Stimulated activated CD4-positive, alpha-beta T cell treated with anti-CD3 and anti-CD28 coated beads, Interleukin-1b, Interleukin-23, amount 100 ng/mL, for 4 hours (primary cell): ENCODE data around the gene BMP5.
"Not testable (repeated sequence)": the region's sequence is repeated elsewhere in the genome, so short reads cannot be mapped to it uniquely, and the experiment has no call there.

Source experiments
- DNase-seq, 2 donors: peaks; one replicate each; pipeline ENCODE4 v3.0.0-alpha.2; 2020; ENCODE audit warnings: low read depth in 2 of 2

BMP5 gene

GRCh38 chr6:55875400-55875799, at the start of gene BMP5:
TSS of gene BMP5 (minus strand) at chr6:55875590. CDS start at chr6:55874865, 725 bp downstream.
- DNase-seq = no peak

- DNase-seq = no peak
Measured at GRCh38 chr6:55922406-55922805, 47.0 kb upstream of the BMP5 start.

GRCh38 chr6:55919716-55920308, 44.4 kb upstream of the BMP5 start:
- no peak for DNase-seq

GRCh38 chr6:55918639-55919038, 43.2 kb upstream of the BMP5 start:
- DNase-seq = no peak

DNA sequence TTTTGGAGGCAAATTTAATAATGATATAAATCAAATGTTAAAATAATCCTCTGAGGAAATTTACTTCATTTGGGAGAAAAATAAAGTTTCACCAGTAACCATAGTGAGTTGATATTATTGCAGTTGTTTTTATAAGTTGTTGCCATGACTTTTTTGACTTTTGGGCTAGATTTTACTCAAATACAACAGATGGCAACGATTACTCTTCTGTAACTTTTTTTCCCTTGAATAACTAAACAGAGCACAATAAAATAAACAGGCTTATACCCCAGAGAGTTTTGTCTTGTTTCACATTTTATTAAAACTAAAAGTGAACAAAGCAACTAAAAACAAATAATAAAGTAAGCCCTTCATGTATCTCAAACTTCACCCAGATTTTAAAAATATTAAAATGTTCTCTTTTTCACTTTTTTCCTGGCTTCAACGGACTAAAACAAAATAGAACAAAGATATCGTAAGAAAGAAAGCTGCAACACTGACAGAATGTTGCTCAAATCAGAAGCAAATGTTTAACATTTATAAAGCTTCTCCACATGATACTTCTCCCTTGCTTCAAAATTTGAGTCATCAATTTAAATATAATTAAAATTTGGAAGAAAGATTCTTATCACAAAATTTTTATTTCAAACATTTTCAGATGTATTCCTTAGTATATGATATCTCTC, 42.5 kb upstream of the BMP5 start:
- no peak for DNase-seq

- DNase-seq = no peak
Measured at GRCh38 chr6:55916188-55916587, 40.8 kb upstream of the BMP5 start.

DNA sequence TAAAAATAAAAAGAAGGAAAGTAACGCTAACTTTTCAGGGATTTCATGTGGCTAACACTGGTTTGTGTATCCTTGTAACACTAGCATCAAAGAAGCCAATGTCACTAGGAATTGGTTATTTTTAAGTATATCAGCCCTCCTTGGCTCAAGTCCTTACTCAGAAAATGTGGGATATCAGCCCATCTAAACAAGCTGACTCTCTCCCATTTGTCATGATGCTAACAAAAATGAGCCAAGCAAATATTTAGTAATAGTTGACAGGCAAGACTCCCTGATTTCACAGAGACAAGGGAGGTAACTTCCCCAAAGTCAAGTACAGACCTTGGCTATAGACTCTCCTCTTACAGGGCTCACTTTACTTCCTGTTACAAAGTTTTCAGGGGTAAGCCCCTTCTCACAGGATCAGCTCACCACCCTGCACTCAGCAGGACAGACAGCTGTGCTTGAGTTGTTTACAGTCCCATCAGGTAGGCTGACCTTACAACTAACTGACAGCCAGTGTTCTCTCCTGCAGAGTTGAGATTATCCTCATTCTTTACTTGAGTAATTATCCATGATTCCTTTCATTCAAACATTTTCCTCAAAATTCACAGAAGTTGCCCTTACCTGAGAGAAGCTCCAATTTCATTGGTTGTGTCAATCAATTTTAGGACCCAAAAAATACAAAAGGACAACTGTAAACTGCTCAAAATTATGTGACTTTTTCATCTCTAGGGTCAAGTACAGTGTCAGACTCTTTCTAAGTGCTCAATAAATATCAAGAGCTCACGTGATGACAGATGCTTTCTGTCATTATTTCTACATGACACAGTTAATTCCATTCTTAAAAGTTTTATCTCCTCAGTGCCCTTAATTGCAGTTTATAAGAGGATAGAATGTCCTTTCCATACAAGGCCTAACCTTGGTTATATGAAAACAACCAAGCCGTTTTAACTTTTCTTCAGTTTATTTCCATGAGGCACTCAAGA, 38.1 kb upstream of the BMP5 start:
- DNase-seq = no peak

- DNase-seq = not testable (repeated sequence)
Measured at GRCh38 chr6:55910466-55910865, 35.1 kb upstream of the BMP5 start.

GRCh38 chr6:55909911-55910310, 34.5 kb upstream of the BMP5 start:
- DNase-seq = not testable (repeated sequence)

- no peak for DNase-seq
Measured at GRCh38 chr6:55902796-55903195, 27.4 kb upstream of the BMP5 start.

- DNase-seq = no peak
Measured at GRCh38 chr6:55901765-55902270, 26.4 kb upstream of the BMP5 start.

- DNase-seq = no peak
Measured at GRCh38 chr6:55898342-55898741, 23.0 kb upstream of the BMP5 start.

DNA sequence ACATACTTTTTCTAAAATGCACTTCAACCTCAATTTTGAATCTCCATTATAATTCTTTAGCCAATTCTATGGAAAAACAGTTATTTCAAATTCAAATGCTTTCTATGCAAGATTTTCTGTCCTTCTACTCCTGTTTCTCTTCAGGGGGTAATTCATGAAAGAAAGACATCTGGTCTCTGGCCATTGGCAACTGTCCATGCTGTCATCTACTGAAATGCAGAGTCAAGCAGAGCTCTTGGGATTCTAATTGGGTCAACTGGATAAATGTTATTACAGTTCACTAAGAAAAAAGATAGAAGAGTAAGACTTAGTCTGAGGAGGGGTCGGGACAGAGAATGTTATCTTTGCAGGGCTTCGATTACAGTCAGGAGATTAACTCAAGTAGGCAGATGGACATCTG, 22.0 kb upstream of the BMP5 start:
- DNase-seq = no peak

GRCh38 chr6:55895972-55896730, 20.8 kb upstream of the BMP5 start:
- DNase-seq = no peak

- DNase-seq = no peak
Measured at GRCh38 chr6:55892749-55893357, 17.5 kb upstream of the BMP5 start.

DNA sequence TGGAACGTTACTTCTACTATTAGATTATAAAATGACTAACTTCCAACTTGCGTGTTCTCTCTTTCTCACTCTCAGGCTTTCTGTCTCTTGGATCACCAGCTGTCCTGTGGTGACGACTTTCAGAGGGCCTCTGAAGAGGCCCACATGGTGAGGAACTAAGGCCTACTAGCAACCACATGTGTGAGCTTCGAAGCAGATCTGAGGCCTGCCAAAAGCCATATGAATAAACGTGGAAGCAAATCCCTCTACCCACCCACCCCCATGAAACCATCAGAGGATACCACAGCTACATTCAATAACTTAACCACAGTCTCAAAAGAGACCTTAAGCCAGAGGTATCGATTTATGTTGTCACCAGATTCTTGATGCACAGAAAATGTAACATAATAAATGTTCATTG, 13.5 kb upstream of the BMP5 start:
- DNase-seq = no peak

DNA sequence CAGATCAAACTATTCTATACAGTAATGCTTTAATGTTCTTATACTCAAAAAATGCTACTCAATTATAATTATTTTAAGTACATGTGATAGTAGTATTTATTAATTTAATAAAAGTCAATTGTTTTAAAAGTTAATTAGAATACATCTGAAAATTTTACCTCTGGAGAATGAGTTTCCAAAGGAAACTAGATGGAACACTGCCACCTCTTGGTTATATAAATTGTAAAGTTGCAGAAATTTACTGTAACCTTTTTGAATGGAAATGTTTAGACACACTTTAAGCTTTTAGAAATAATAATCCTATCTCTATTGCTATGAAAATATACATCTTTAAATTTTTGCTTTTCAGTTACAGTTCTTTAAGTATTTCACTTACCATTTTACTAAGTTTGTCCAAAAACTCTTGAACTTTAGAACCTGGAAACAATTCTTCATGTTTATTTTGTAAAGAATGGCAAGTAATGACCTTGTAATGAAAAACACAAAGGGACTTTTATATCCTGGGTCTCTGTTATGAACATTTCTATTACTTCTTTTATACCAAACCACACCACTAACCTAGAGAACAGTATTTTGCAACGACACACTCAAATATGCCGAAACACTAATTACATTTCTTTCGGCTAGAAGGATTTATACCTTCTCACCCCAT, 10.9 kb upstream of the BMP5 start:
- no peak for DNase-seq

DNA sequence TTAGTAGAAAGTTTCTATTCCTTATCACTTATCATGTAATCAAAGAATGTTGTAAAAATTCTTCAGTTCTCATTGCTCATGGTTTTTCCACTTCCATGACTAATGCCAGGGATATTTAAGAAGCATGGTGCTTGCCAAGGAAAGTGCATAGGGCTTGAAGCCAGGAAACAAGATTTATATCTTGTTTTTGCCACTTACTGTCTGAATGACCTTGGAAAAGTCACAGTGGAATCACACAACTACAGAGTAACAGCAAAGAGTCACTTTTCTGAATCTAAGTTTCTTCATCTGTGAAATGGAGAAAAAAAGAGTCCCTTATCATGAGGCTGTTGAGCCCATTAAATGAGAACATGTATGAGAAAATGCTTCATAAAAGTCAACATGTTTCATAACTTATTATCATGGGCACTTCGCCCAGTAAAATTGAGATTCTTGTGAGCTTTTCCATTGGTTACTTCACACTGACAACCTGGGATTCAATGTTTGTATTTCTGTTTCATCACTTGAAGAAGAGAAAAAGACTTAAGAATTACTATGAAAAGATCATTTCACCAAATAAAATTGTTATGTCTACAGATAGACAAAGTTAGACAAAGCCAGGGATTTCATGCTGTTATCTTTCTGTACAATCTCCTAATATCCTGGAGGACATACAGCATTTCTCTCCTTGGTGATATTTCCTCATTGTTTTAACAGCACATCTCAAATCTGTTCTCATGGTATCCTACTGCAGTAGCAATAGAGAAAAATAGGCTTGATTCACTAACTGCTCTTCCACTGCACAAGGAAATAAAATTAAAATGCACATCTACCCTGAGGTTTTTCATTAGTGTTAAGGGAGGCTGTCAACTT, 7.6 kb upstream of the BMP5 start:
- DNase-seq = no peak

DNA sequence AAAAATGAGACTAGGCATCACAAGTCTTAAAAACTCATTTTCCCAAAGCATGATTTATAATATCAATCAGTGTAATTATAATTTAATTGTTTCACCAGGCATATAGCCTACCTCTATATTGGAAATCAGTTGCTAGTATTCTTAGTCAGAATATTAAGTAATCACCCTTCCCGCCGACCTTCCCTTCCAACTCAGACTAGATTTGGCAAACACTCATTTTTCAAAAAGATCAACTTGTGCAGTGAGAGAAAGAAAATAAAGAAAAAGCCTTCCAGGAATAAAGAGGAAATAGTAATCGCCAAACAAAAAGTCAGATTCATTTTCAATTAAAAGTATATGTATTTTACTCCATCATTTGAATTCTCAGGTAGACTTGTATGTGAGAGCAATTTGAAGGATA, 1.9 kb upstream of the BMP5 start:
- no peak for DNase-seq

DNA sequence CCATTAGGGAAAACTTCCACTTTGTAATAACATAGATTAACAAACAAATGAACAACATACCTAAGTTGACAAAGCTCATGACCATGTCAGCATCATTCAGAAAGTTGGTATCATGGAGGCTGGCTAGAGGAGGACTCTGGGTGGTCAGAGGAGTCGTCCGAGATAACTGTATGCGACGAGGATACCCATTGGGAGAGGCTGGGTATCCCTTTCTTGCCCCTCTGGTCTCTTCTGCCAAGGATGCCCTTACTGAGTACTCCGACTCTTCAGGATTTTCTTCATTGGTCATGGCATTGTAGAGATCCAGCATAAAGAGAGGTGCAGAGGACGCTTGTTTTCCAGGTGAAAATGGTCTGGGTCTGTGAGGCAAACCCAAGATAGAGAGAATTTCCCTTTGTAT, 1.1 kb downstream of the BMP5 start:
- no peak for DNase-seq
